Measurements from ENCODE around the gene BAIAP2L2. TPM values are rescaled to one million over a fixed set of nuclear protein-coding genes. Genes with fewer than 3 reads are reported as not detected.
A peak's percentile ranks its signal among the peaks of the same experiment; 100 is the strongest.

BAIAP2L2 gene
- total and polyA plus RNA-seq, 4 donors = 0.33 to 0.46 (median 0.44) TPM; not detected in 1

DNA sequence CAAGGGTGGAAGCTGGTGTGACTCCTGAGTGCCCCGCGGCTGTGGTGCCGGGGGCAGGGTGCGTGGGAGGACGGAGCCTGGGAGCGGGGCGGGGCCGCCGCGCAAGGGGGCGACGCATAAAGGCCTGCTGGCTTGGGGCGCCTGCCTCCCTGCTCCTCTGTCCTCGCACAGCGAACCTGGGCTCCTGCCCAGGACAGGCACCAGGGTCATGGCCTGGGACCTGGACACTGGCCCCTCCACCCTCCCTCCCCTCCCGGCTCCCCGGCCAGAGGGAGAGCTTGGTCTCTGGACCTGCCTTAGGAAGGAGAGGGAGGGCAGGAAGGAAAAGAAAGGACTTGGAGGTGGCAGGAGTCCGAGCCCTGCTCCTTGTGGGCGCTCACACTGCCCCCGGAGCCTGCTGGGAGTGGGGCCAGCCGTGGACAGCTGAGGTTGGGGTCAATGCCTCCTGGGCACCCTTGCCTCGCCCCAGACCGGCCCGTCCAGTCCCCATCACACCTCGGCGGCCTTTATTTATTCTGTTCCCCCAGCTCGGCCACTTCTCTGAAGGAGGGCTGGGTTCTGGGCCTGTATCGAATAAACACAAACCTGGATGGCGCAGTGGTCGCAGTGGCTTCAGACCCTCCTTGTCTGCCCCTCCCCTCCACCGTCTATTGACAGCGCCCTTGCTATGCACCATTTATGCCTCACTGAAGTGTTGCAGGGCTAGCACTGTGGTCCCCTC is 35.2 kb downstream of the BAIAP2L2 start:
- Histone ChIP-seq H3K4me1 (ENCODE audit: control insufficient read depth in 4 of 4, insufficient read depth in 4 of 4, low read length in 3 of 4) (peaks cover 0 to 10% (median 4%) of the 10 kb centered on the region in 4 donors), H3K9me3 (ENCODE audit: control insufficient read depth in 4 of 4, low read length in 3 of 4) (no peaks in the 10 kb centered on the region), H3K36me3 (ENCODE audit: control insufficient read depth in 4 of 4, insufficient read depth in 3 of 4, low read depth in 1 of 4, low read length in 3 of 4) (peaks cover 4 to 24% (median 13%) of the 10 kb centered on the region in 4 donors), H3K9ac (ENCODE audit: low read depth in 1 of 2, low read length in 2 of 2) (no peak overlapping the region), H3K4me3 (ENCODE audit: low read depth in 1 of 3, low read length in 3 of 3) (no peak overlapping the region), H3K27ac (ENCODE audit: low read depth in 1 of 2, low read length in 2 of 2) (no peak overlapping the region), H3K27me3 (ENCODE audit: control insufficient read depth in 4 of 4, insufficient read depth in 4 of 4, low read length in 3 of 4) (no peaks in the 10 kb centered on the region)
- 75% methylated on average over 32 of the region's 32 CpGs for WGBS
- TF ChIP-seq RXRA (IDR thresholded peaks at IDR 0.05) (peak in 1 of 2 donors; percentile 29), HNF4A (conservative IDR thresholded peaks at IDR 0.05) (peak in 1 of 2 donors; percentile 29), YY1 (IDR thresholded peaks at IDR 0.05) (no peak)
- no peak for DNase-seq (ENCODE audit: low spot score)

DNA sequence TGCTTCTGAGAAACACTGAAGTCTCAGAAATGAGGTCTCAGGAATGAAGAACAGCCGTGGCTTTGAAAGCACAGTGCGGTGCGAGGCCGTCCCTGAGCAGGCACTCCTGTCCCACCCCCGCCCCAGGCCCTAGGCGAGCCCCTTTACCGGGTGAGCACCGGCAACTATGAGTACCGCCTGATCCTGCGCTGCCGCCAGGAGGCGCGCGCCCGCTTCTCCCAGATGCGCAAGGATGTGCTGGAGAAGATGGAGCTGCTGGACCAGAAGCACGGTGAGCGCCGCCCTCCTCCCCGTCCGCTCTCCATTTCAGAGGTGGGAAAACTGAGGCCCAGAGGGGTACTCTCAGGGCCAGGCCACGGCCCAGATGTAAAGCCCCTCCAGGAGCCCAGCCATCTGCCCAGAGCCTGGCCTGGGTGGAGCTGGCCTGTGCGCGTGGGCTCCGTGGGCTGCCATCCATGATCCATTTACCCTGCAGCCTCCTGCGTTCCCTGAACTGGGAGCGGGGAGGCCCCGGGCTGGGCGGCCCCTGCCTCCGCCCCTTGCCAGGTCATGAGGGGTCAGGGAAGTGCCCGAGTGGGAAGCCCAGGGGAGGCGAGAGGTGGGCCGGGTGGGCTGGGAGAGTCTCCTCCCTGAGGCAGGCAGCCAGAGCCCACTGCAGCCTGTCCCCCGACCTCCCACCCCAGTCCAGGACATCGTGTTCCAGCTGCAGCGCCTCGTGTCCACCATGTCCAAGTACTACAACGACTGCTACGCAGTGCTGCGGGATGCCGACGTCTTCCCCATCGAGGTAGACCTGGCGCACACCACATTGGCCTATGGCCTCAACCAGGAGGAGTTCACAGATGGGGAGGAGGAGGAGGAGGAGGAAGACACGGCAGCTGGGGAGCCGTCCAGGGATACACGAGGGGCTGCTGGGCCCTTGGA is 36.0 kb downstream of the BAIAP2L2 start:
- Histone ChIP-seq H3K4me1 (ENCODE audit: control insufficient read depth in 4 of 4, insufficient read depth in 4 of 4, low read length in 3 of 4) (peaks cover 0 to 10% (median 4%) of the 10 kb centered on the region in 4 donors), H3K27me3 (ENCODE audit: control insufficient read depth in 4 of 4, insufficient read depth in 4 of 4, low read length in 3 of 4) (no peaks in the 10 kb centered on the region), H3K9me3 (ENCODE audit: control insufficient read depth in 4 of 4, low read length in 3 of 4) (no peaks in the 10 kb centered on the region), H3K27ac (ENCODE audit: low read depth in 1 of 2, low read length in 2 of 2) (no peak overlapping the region), H3K4me3 (ENCODE audit: low read depth in 1 of 3, low read length in 3 of 3) (no peak overlapping the region), H3K9ac (ENCODE audit: low read depth in 1 of 2, low read length in 2 of 2) (no peak overlapping the region), H3K36me3 (ENCODE audit: control insufficient read depth in 4 of 4, insufficient read depth in 3 of 4, low read depth in 1 of 4, low read length in 3 of 4) (peaks cover 7 to 26% (median 18%) of the 10 kb centered on the region in 4 donors)
- DNase-seq (ENCODE audit: low spot score) = no peak
- TF ChIP-seq RAD21 (IDR thresholded peaks at IDR 0.05) = peak in 1 of 2 donors; percentile 24
- TF ChIP-seq, protein P1, sequence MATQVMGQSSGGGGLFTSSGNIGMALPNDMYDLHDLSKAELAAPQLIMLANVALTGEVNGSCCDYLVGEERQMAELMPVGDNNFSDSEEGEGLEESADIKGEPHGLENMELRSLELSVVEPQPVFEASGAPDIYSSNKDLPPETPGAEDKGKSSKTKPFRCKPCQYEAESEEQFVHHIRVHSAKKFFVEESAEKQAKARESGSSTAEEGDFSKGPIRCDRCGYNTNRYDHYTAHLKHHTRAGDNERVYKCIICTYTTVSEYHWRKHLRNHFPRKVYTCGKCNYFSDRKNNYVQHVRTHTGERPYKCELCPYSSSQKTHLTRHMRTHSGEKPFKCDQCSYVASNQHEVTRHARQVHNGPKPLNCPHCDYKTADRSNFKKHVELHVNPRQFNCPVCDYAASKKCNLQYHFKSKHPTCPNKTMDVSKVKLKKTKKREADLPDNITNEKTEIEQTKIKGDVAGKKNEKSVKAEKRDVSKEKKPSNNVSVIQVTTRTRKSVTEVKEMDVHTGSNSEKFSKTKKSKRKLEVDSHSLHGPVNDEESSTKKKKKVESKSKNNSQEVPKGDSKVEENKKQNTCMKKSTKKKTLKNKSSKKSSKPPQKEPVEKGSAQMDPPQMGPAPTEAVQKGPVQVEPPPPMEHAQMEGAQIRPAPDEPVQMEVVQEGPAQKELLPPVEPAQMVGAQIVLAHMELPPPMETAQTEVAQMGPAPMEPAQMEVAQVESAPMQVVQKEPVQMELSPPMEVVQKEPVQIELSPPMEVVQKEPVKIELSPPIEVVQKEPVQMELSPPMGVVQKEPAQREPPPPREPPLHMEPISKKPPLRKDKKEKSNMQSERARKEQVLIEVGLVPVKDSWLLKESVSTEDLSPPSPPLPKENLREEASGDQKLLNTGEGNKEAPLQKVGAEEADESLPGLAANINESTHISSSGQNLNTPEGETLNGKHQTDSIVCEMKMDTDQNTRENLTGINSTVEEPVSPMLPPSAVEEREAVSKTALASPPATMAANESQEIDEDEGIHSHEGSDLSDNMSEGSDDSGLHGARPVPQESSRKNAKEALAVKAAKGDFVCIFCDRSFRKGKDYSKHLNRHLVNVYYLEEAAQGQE (IDR thresholded peaks at IDR 0.05) = no peak
- WGBS = 92% methylated on average over 47 of the region's 47 CpGs

- Histone ChIP-seq H3K4me3 (ENCODE audit: low read depth in 1 of 3, low read length in 3 of 3) (no peak overlapping the region), H3K36me3 (ENCODE audit: control insufficient read depth in 4 of 4, insufficient read depth in 3 of 4, low read depth in 1 of 4, low read length in 3 of 4) (peaks cover 8 to 29% (median 20%) of the 10 kb centered on the region in 4 donors), H3K27me3 (ENCODE audit: control insufficient read depth in 4 of 4, insufficient read depth in 4 of 4, low read length in 3 of 4) (no peaks in the 10 kb centered on the region), H3K27ac (ENCODE audit: low read depth in 1 of 2, low read length in 2 of 2) (no peak overlapping the region), H3K9ac (ENCODE audit: low read depth in 1 of 2, low read length in 2 of 2) (no peak overlapping the region), H3K4me1 (ENCODE audit: control insufficient read depth in 4 of 4, insufficient read depth in 4 of 4, low read length in 3 of 4) (peaks cover 0 to 10% (median 4%) of the 10 kb centered on the region in 4 donors), H3K9me3 (ENCODE audit: control insufficient read depth in 4 of 4, low read length in 3 of 4) (no peaks in the 10 kb centered on the region)
- 96% methylated on average over 28 of the region's 28 CpGs for WGBS
- DNase-seq (ENCODE audit: low spot score) = no peak
- TF ChIP-seq SP1 (IDR thresholded peaks at IDR 0.05) = no peak
- TF ChIP-seq GABPA (IDR thresholded peaks at IDR 0.05 in 1 of 2, conservative IDR thresholded peaks at IDR 0.05 in 1 of 2) = no peak
- TF ChIP-seq YY1 (IDR thresholded peaks at IDR 0.05) = no peak
- TF ChIP-seq, protein P2, sequence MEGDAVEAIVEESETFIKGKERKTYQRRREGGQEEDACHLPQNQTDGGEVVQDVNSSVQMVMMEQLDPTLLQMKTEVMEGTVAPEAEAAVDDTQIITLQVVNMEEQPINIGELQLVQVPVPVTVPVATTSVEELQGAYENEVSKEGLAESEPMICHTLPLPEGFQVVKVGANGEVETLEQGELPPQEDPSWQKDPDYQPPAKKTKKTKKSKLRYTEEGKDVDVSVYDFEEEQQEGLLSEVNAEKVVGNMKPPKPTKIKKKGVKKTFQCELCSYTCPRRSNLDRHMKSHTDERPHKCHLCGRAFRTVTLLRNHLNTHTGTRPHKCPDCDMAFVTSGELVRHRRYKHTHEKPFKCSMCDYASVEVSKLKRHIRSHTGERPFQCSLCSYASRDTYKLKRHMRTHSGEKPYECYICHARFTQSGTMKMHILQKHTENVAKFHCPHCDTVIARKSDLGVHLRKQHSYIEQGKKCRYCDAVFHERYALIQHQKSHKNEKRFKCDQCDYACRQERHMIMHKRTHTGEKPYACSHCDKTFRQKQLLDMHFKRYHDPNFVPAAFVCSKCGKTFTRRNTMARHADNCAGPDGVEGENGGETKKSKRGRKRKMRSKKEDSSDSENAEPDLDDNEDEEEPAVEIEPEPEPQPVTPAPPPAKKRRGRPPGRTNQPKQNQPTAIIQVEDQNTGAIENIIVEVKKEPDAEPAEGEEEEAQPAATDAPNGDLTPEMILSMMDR (IDR thresholded peaks at IDR 0.05; ENCODE audit: low read depth, low read length, missing input control) = no peak
- TF ChIP-seq FOXA1 (IDR thresholded peaks at IDR 0.05) = no peak
- TF ChIP-seq FOXA2 (IDR thresholded peaks at IDR 0.05) = no peak
- TF ChIP-seq, protein P3, sequence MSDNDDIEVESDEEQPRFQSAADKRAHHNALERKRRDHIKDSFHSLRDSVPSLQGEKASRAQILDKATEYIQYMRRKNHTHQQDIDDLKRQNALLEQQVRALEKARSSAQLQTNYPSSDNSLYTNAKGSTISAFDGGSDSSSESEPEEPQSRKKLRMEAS (IDR thresholded peaks at IDR 0.05) = no peak
- TF ChIP-seq HNF4A (conservative IDR thresholded peaks at IDR 0.05) = no peak
- TF ChIP-seq, protein P4, sequence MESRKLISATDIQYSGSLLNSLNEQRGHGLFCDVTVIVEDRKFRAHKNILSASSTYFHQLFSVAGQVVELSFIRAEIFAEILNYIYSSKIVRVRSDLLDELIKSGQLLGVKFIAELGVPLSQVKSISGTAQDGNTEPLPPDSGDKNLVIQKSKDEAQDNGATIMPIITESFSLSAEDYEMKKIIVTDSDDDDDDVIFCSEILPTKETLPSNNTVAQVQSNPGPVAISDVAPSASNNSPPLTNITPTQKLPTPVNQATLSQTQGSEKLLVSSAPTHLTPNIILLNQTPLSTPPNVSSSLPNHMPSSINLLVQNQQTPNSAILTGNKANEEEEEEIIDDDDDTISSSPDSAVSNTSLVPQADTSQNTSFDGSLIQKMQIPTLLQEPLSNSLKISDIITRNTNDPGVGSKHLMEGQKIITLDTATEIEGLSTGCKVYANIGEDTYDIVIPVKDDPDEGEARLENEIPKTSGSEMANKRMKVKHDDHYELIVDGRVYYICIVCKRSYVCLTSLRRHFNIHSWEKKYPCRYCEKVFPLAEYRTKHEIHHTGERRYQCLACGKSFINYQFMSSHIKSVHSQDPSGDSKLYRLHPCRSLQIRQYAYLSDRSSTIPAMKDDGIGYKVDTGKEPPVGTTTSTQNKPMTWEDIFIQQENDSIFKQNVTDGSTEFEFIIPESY (IDR thresholded peaks at IDR 0.05) = no peak
- no peak for TF ChIP-seq HNF4G (IDR thresholded peaks at IDR 0.05)
- TF ChIP-seq JUND (IDR thresholded peaks at IDR 0.05) = no peak
- no peak for TF ChIP-seq EGR1 (IDR thresholded peaks at IDR 0.05; ENCODE audit: low read depth in 2 of 2)
Observed at GRCh38 chr22:38073150-38074130, 37.0 kb downstream of the BAIAP2L2 start.
